NCI-H1436 (cell line): Measurements from ENCODE around the gene PRKD1.

Experiments used
- DNase-seq: peaks from one replicate; lab custom pipeline; 2025; lab: John Stamatoyannopoulos, UW

The PRKD1 gene

GRCh38 chr14:29927376-29928116 lies at the start of gene PRKD1:
TSS of gene PRKD1 (minus strand) at chr14:29927847.
- peak; percentile 24 for DNase-seq

DNA sequence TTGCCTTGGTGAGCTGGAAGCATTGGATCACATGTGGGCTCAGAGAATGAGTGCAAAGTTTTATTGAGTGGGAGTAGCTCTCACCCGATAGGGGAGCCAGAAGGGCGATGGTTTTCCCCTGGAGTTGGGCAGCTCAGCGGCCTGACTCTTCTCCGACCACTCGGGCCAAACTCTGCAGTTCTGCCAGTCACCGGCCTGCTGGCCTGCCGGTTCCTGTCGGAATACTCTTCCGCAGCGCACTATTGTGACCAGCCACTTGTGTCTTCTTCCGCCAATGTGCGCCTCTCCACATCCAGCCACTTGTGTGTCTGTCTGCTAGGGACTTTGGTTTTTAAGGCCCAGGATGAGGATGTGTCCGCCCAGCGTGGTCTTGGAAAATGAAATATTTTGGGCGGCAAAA lies 43.5 kb upstream of the PRKD1 start:
- DNase-seq: no peak

- DNase-seq: no peak
These were observed 27.4 kb upstream of the PRKD1 start for GRCh38 chr14:29955087-29955486.

GRCh38 chr14:29953501-29953900 lies 25.9 kb upstream of the PRKD1 start:
- DNase-seq: no peak

GRCh38 chr14:29944091-29944490 lies 16.4 kb upstream of the PRKD1 start:
- no peak for DNase-seq

- no peak for DNase-seq
These were observed 13.8 kb upstream of the PRKD1 start for GRCh38 chr14:29941401-29941800.

DNA sequence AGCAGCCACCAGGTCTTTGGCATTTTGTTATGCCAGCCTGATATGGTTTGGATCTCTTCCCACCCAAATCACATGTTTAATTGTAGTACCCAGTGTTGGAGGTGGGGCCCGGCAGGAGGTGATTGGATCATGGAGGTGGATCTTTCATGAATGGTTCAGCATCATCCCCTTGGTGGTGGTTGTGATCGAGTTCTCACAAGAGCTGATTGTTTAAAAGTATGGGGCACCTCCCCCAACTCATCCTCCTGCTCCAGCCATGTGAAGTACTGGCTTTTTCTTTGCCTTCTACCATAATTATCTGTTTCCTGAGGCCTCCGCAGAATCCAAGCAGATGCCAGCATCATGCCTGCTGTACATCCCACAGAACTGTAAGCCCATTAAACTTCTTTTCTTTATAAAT lies 12.8 kb upstream of the PRKD1 start:
- no peak for DNase-seq

DNA sequence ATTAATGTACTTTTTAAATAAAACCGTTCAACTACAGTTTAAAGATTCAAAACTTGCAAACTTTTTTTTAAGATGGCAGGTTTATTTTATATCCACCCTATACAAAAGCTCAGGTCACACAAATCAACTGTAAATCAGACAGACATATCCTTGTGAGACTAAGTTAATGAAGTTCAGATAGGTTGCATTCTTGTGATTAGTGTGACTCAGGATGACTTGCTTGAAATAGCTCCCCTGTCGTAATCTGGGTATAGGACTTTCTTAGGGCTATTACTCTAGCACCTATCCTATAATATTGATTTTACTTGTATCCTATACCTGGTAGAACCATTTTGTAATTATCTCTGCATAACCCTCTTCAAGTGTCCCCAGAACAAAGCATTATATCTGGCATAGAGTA lies 9.5 kb upstream of the PRKD1 start:
- DNase-seq: no peak

GRCh38 chr14:29930283-29930682 lies 2.6 kb upstream of the PRKD1 start:
- no peak for DNase-seq

- DNase-seq: no peak
These were observed 532 bp upstream of the PRKD1 start for GRCh38 chr14:29928117-29928640.

DNA sequence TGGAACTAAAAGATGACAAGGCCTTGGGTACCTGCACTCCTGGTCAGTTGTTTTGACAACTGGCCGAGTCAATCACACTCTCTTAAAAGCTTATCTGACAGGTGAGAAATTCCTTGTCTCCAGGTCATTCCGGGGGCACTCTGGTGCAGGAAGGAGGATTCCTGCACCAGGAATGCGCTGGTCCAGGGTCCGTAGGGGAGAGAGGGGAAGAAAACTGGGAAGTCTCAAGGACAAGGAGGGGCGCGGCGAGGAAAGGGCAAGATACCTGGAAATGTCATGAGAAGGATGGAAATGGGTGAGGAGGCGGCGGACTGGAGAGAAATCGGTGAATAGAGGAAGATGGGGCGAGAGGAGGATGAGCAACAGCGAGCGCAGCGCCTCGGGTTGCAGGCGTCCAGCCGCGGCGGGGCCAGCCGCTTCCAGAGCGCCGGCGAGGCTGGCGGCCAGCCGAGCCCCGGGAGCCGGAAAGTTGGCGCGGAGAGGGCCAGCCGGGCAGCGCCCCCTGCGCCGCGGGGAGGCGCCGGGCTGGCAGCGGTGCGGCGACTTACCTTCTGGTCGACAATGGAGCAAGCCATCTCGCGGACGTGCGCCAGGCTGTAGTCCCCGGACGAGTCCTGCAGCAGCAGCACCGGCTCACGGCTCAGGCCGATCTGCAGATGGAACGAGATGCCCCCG lies 809 bp downstream of the PRKD1 start:
- DNase-seq: peak; percentile 34

- DNase-seq: no peak
These were observed 1.4 kb downstream of the PRKD1 start for GRCh38 chr14:29926228-29926627.

DNA sequence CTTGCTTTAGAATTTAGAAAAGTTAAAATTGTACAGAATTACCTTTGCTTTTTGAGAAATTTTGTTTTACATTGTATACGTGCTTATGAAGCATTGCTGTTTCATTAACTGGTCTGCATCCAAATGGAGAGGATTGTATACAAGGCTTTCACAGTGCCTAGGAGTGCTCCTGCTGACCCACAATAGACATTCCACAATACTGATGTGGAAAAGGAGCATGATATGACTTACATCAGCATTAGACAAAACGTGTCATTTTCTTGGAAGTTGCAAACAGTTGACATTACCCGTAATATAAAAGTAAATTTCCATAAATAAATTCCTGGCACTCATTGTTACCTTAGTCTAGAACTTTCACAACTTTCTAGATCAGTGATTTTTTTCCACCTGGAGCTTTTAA lies 1.9 kb downstream of the PRKD1 start:
- no peak for DNase-seq

DNA sequence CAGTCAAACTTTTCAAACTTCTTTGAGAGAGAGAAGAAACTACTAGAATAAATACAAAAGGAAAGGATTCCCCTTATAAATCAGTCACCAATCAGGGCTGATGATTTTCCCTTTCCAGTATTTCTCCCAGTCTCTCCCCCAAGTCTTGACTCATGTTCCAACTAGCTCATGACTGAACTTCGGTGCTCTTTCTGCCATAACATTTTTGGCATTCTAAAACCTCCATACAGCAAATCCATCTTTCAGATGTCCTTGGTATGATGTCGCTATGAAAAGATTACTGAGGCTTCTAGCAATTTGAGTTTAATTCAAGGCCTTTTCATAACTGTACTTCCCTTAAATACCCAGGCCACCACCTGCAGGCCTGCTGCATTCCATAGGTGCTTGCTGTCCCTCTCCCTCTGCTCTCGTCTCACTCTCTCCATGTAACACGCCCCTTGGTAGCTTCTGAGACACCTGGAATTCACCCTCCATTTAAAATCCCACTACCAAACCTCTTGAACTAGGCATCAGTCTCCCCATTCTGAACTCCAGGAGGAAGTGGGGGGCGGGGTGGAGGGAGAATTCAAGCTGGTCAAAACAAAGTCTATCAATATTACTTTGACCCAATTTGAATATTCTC lies 2.4 kb downstream of the PRKD1 start:
- no peak for DNase-seq

DNA sequence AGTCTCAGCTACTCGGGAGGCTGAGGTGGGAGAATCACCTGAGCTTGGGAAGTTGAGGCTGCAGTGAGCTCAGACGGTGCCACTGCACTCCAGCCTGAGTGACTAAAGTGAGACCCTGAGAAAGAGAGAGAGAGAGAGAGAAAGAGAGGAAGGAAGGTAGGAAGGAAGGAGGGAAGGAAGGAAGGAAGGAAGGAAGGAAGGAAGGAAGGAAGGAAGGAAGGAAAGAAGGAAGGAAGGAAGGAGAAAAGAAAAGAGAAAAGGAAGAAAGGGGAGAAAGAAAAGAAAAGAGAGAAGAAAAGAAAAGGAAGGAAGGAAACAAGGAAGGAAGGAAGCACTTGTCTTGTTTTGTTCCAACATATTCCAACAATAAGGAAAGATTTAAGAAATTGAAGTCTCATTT lies 7.8 kb downstream of the PRKD1 start:
- DNase-seq: no peak

GRCh38 chr14:29918981-29919380 lies 8.7 kb downstream of the PRKD1 start:
- DNase-seq: no peak

GRCh38 chr14:29913566-29913965 lies 14.1 kb downstream of the PRKD1 start:
- DNase-seq: no peak

GRCh38 chr14:29911810-29912209 lies 15.8 kb downstream of the PRKD1 start:
- no peak for DNase-seq

GRCh38 chr14:29908652-29909577 lies 18.7 kb downstream of the PRKD1 start:
- no peak for DNase-seq

DNA sequence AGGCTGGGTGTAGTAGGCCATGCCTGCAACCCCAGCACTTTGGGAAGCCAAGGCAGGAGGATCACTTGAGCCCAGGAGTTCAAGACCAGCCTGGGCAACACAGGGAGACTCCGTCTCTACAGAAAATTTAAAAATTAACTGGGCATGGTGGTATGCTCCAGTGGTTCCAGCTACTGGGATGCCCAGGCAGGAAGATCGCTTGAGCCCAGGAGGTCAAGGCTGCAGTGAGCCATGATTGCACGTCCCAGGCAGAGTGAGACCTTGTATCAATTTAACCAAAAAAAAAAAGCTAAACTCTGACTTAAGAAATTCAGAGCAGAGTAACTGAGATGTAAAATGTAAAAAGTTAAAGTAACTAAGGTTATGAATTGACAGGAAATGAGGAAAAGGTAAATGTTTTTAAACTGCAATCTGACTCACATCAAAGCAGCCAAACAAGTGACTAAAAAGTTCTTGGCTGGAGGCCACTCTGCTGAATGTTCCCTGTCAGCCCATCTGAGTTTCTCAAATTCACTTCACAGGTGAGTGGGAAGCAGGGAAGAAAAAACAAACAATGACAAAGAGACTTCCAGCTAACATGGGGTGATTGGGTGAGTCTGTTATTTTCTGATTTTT lies 21.3 kb downstream of the PRKD1 start:
- no peak for DNase-seq

DNA sequence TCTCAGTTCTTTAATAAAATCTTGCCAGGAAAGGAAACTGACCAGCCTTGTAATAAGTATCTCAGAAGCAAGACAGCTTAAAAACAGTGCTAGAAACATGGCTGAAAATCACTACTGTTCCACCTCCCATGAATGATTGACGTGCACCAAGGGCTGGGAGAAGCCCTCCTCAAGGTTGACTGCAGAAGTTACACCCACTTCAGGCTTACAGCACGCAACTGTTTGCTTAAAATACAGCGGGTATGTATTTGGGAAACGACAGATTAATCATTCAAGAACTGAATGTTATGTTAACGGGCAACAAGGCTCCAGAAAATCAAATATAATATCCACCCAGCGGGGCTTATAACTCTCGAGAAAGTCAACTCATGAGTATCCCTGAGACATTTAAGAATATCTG lies 22.1 kb downstream of the PRKD1 start:
- no peak for DNase-seq
